MM.1S (cell line): ENCODE data around the gene XAGE5.
"Not testable (repeated sequence)": the region's sequence is repeated elsewhere in the genome, so short reads cannot be mapped to it uniquely, and the experiment has no call there.

Experiments used
- DNase-seq: peaks from one replicate; pipeline ENCODE4 v3.0.0-alpha.2; 2015
- H2AFZ ChIP-seq: fragments of 300-600 bp; sonication (generic); 2 replicates; pipeline ENCODE4 v1.6.0; 2016; ENCODE audit warnings: antibody characterized with exemption, low read length
- H3F3A ChIP-seq: fragments of 300-600 bp; sonication (generic); 2 replicates; pipeline ENCODE4 v1.6.1; 2016; ENCODE audit warnings: mild to moderate bottlenecking, antibody characterized with exemption, low read length, moderate library complexity, mixed read lengths; ENCODE audit not compliant: insufficient read depth
- H3K27ac ChIP-seq: fragments of 300-600 bp; sonication (generic); 2 replicates; pipeline ENCODE4 v1.5.1; 2016; ENCODE audit warnings: mild to moderate bottlenecking, low read length
- H3K27me3 ChIP-seq: fragments of 300-600 bp; sonication (generic); replicated peaks from 2 replicates; pipeline ENCODE4 v1.6.0; 2016; ENCODE audit warnings: low read length; ENCODE audit not compliant: insufficient read depth
- H3K36me3 ChIP-seq: fragments of 300-600 bp; sonication (generic); replicated peaks from 2 replicates; pipeline ENCODE4 v1.6.1; 2016; ENCODE audit warnings: mild to moderate bottlenecking, low read length, mixed read lengths; ENCODE audit not compliant: insufficient read depth
- H3K4me1 ChIP-seq: fragments of 300-600 bp; sonication (generic); 2 replicates; pipeline ENCODE4 v1.6.1; 2016; ENCODE audit warnings: low read length, mixed read lengths
- H3K4me2 ChIP-seq: fragments of 300-600 bp; sonication (generic); 2 replicates; pipeline ENCODE4 v1.6.0; 2016; ENCODE audit warnings: low read depth, low read length
- H3K4me3 ChIP-seq: fragments of 300-600 bp; sonication (generic); 2 replicates; pipeline ENCODE4 v1.5.1; 2016; ENCODE audit warnings: low read length, mixed read lengths
- H3K79me2 ChIP-seq: fragments of 300-600 bp; sonication (generic); 2 replicates; pipeline ENCODE4 v1.6.1; 2016; ENCODE audit warnings: mixed run types, low read length, mixed read lengths
- H3K9ac ChIP-seq: fragments of 300-600 bp; sonication (generic); 2 replicates; pipeline ENCODE4 v1.6.1; 2016; ENCODE audit warnings: low read length, mixed read lengths
- H3K9me2 ChIP-seq: fragments of 300-600 bp; sonication (generic); replicated peaks from 2 replicates; pipeline ENCODE4 v1.6.1; 2016; ENCODE audit warnings: mild to moderate bottlenecking, low read length, mixed read lengths; ENCODE audit not compliant: insufficient read depth
- H3K9me3 ChIP-seq: fragments of 300-600 bp; sonication (generic); replicated peaks from 2 replicates; pipeline ENCODE4 v1.6.1; 2016; ENCODE audit warnings: mild to moderate bottlenecking, low read length, mixed read lengths; ENCODE audit not compliant: insufficient read depth
- H4K20me1 ChIP-seq: fragments of 300-600 bp; sonication (generic); 2 replicates; pipeline ENCODE4 v1.6.1; 2016; ENCODE audit warnings: mild to moderate bottlenecking, low read length, moderate library complexity, mixed read lengths; ENCODE audit not compliant: insufficient read depth
- EZH2 ChIP-seq: fragments of 300-600 bp; sonication (generic); optimal IDR thresholded peaks from 2 replicates; pipeline ENCODE3; 2017; ENCODE audit warnings: low read depth, mild to moderate bottlenecking, antibody characterized with exemption, low read length, mixed read lengths
- EZH2phosphoT487 ChIP-seq: fragments of 300-600 bp; sonication (generic); IDR thresholded peaks from 2 replicates; pipeline ENCODE4 v1.6.1; 2018; ENCODE audit warnings: antibody characterized with exemption, low read length
- TF ChIP-seq, protein P1 (sequence below): fragments of 300-600 bp; sonication (generic); IDR thresholded peaks from 2 replicates; pipeline ENCODE4 v1.5.1; 2016; ENCODE audit warnings: antibody characterized with exemption, low read length, mixed read lengths

Gene XAGE5, protein sequence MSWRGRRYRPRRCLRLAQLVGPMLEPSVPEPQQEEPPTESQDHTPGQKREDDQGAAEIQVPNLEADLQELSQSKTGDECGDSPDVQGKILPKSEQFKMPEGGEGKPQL

DNA sequence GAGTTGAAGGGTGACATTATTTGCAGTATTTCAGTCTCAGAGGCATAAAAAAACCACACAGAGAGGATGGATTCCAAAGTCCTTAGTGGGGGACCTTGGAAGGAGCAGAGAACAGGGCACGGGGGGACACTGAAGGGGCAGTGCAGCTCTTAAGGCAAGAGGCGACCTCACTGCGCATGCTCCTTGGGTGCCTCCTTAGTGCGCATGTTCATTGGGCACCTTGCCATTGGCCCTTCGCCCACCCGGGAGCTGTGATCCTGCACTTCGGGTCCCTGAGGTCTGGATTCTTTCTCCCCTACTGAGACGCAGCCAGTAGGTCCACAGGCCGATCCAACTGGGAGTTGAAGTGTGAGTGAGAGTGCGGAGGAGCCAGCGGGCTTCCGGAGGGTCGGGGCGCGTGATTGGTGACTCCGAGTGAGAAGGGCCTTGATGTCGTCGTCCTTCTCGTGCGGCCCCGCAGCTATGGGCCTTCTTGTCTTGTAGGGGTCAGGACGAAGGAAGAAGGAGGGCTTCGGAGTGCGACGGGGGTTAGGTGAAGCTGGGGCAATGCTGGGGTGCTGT is at the start of gene XAGE5:
TSS of gene XAGE5 (plus strand) at position 223 of the 561 bp plus-strand sequence. CDS start 1,280 bp downstream, outside the sequence.
- H3K9me2 ChIP-seq = no peaks in the 10 kb centered on the region
- no peaks in the 10 kb centered on the region for H4K20me1 ChIP-seq
- H3K9me3 ChIP-seq = no peaks in the 10 kb centered on the region
- H3K4me3 ChIP-seq = no peak within 1 kb of the TSS
- H3K4me1 ChIP-seq = no peaks in the 10 kb centered on the region
- no peaks in the 10 kb centered on the region for H3K36me3 ChIP-seq
- H3K27ac ChIP-seq = no peak within 1 kb of the TSS
- no peaks in the 10 kb centered on the region for H3K27me3 ChIP-seq
- H3K4me2 ChIP-seq = no peak within 1 kb of the TSS
- H3F3A ChIP-seq = no peaks in the 10 kb centered on the region
- no peaks in the 10 kb centered on the region for H3K79me2 ChIP-seq
- no peak for TF ChIP-seq EZH2phosphoT487
- TF ChIP-seq, protein P1, sequence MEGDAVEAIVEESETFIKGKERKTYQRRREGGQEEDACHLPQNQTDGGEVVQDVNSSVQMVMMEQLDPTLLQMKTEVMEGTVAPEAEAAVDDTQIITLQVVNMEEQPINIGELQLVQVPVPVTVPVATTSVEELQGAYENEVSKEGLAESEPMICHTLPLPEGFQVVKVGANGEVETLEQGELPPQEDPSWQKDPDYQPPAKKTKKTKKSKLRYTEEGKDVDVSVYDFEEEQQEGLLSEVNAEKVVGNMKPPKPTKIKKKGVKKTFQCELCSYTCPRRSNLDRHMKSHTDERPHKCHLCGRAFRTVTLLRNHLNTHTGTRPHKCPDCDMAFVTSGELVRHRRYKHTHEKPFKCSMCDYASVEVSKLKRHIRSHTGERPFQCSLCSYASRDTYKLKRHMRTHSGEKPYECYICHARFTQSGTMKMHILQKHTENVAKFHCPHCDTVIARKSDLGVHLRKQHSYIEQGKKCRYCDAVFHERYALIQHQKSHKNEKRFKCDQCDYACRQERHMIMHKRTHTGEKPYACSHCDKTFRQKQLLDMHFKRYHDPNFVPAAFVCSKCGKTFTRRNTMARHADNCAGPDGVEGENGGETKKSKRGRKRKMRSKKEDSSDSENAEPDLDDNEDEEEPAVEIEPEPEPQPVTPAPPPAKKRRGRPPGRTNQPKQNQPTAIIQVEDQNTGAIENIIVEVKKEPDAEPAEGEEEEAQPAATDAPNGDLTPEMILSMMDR = no peak
- TF ChIP-seq EZH2 = no peak
- H3K9ac ChIP-seq = no peak within 1 kb of the TSS
- no peak for DNase-seq
- no peak within 1 kb of the TSS for H2AFZ ChIP-seq

DNA sequence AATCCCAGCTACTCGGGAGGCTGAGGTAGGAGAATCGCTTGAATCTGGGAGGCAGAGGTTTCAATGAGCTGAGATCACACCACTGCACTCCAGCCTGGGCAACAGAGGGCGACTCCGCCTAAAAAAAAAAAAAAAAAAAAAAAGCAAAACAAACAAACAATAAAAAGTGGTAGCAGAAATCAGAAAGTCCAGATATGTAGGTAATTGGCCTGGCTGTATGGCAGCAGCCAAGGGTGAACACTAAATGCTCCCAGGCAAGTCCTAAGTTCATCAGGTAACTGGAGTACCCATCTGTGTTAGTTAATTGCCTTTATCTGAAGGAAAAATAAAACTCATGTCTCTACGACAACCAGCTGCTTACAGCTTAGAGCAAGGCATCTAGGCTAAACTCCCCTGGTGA is 45.1 kb upstream of the XAGE5 start:
- not testable (repeated sequence) for H3K4me2 ChIP-seq, H3K4me3 ChIP-seq, DNase-seq, H3K9me3 ChIP-seq, H3K27ac ChIP-seq, H3K9me2 ChIP-seq, H3K79me2 ChIP-seq, H3K36me3 ChIP-seq, H2AFZ ChIP-seq, H3K9ac ChIP-seq, H3K4me1 ChIP-seq, H3F3A ChIP-seq, H4K20me1 ChIP-seq, H3K27me3 ChIP-seq

DNA sequence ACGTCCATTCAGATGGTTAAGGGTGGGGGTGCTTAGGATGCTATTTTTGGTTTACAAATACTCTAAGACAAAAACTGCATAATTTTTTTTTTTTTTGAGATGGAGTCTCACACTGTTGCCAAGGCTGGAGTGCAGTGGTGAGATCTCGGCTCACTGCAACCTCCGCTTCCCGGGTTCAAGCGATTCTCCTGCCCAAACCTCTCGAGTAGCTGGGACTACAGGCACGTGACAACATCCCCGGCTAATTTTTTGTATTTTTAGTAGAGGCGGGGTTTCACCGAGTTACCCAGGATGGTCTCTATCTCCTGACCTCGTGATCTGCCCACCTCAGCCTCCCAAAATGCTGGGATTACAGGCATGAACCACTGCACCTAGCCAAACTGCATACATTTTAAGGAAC is 37.6 kb upstream of the XAGE5 start:
- H3K4me2 ChIP-seq, H2AFZ ChIP-seq, H3F3A ChIP-seq, H3K9ac ChIP-seq, H3K36me3 ChIP-seq, H3K27me3 ChIP-seq, H3K4me1 ChIP-seq, H3K9me3 ChIP-seq, H3K27ac ChIP-seq, H3K79me2 ChIP-seq, DNase-seq, H4K20me1 ChIP-seq, H3K4me3 ChIP-seq, H3K9me2 ChIP-seq: not testable (repeated sequence)

DNA sequence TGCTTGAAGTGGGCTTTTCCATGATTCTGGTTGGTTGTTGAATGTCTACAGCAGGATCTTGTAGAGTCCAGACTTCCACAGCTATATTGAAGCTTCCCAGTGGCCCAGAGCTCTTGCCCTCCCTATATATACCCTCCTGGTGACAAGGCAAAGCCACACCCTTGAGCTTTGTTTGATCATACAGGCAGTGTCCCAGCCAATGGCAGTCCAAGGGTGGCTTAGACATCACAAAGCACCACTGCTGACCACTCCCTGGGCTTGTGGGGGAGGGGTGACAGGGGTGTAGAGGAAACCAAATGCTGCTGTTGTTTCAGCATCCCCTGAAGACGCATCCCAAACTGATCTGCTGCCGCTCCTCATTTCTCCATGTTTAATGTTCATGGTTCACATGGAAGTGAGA is 13.8 kb upstream of the XAGE5 start, which contains the start of gene SPANXN5:
TSS of gene SPANXN5 (minus strand) at position 101 of the 400 bp plus-strand sequence. CDS start at position 22, 79 bp downstream.
- H4K20me1 ChIP-seq, H3K79me2 ChIP-seq, H3K4me2 ChIP-seq, H3K4me3 ChIP-seq, H3F3A ChIP-seq, H3K9ac ChIP-seq, DNase-seq, H3K9me3 ChIP-seq, H2AFZ ChIP-seq, H3K27ac ChIP-seq, H3K27me3 ChIP-seq, H3K36me3 ChIP-seq, H3K9me2 ChIP-seq, H3K4me1 ChIP-seq: not testable (repeated sequence)

DNA sequence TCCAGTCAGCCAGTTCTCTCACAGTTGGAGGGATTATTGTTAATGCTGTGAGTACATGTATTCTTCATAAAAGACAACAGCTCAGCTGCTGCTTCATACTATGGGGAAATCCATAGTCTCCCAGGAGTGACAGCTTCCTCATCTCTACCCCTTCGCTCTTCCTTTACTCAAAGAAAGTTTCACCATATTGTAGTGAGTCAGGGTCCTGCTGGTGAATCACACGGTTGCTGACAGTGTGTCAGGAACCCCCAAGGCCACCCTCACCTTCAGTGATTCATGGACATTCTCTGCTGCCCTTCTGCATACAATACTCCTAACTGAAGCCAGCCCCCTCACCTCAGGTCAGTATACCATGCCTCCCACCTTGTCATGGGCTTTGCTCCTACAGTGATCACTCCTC is 6.2 kb upstream of the XAGE5 start:
- H3F3A ChIP-seq, H3K27ac ChIP-seq, H2AFZ ChIP-seq, H3K4me3 ChIP-seq, H3K4me1 ChIP-seq, H3K27me3 ChIP-seq, H4K20me1 ChIP-seq, H3K9me2 ChIP-seq, H3K9ac ChIP-seq, H3K79me2 ChIP-seq, H3K9me3 ChIP-seq, H3K4me2 ChIP-seq, DNase-seq, H3K36me3 ChIP-seq: not testable (repeated sequence)
